Mammary epithelial cell (primary cell): ENCODE results near the gene CHRM2.

Source experiments
- CTCF ChIP-seq, 2 donors: IDR thresholded peaks in 1 of 2; conservative IDR thresholded peaks in 1 of 2; 2 replicates each; pipeline ENCODE4 v1.5.1; 2011 to 2012; ENCODE audit warnings: inconsistent platforms in 2 of 2, low read length in 2 of 2, mild to moderate bottlenecking in 2 of 2, control low read depth in 1 of 2, low read depth in 1 of 2; ENCODE audit not compliant: insufficient read depth in 1 of 2; ENCODE audit errors: extremely low read depth in 1 of 2
- EZH2 ChIP-seq: IDR thresholded peaks from 2 replicates; pipeline ENCODE4 v1.6.1; 2012; ENCODE audit warnings: low read length, inconsistent platforms, borderline replicate concordance

GRCh38 chr7:136865777-136866176, 2.7 kb upstream of the CHRM2 start:
- TF ChIP-seq CTCF (conservative IDR thresholded peaks at IDR 0.05 in 1 of 2, IDR thresholded peaks at IDR 0.05 in 1 of 2; ENCODE audit: extremely low read depth in 1 of 2, insufficient read depth in 1 of 2, low read depth in 1 of 2, low read length in 2 of 2) (no peak), EZH2 (no peak)
